GM12873 (cell line): ENCODE measurements around the gene CACNA1A.

Experiments used
- CTCF ChIP-seq: IDR thresholded peaks from 2 replicates; pipeline ENCODE4 v1.5.1; 2012; ENCODE audit warnings: low read depth, mild to moderate bottlenecking, moderate library complexity, low read length, control low read depth; ENCODE audit not compliant: insufficient read depth; ENCODE audit errors: missing control alignments

Gene CACNA1A

DNA sequence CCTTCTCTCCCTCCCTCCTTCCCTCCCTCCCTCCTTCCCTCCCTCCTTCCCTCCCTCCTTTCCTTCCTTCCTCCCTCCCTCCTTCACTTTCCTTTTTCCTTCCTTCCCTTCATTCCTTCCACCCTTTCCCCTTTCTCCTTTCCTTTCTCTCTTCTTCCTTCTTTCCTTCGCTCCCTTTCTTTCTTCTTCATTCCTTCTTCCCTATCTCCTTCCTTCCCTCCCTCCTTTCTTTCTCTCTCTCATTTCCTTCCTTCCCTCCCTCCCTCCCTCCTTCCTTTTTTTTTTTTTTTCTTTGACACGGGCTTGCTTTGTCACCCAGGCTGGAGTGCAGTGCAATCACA, 250.6 kb downstream of the CACNA1A start:
- no peak for TF ChIP-seq CTCF

DNA sequence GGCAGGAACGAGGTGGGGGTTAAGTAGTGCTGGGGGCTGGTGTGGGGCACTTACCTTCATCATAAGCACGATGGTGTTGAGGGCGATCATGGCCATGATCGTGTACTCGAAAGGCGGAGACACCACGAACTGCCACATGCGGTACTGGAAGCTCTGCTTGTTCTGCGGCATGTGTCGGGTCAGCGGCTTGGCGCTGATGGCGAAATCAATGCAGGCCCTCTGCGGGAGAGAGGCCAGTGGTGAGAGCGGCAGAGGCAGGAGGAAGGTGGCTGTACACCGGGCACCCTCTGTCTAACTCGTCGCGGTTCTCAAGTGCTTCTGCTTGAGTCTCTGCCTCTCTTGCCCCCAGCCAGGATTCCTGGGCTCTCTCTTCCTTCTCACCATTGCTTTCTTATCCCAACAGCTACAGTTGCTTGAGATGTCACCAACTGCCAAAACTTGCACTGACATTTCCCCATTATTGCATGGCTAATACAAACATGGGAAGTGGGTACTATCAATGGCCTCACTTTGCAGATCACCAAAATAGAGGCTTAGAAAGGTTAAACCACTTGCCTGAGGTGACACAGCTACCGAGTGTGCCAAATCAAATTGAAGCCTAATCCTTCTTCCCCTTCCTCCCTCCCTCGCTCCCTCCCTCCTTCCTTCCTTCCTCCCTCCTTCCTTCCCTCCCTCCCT, 251.1 kb downstream of the CACNA1A start:
- no peak for TF ChIP-seq CTCF

DNA sequence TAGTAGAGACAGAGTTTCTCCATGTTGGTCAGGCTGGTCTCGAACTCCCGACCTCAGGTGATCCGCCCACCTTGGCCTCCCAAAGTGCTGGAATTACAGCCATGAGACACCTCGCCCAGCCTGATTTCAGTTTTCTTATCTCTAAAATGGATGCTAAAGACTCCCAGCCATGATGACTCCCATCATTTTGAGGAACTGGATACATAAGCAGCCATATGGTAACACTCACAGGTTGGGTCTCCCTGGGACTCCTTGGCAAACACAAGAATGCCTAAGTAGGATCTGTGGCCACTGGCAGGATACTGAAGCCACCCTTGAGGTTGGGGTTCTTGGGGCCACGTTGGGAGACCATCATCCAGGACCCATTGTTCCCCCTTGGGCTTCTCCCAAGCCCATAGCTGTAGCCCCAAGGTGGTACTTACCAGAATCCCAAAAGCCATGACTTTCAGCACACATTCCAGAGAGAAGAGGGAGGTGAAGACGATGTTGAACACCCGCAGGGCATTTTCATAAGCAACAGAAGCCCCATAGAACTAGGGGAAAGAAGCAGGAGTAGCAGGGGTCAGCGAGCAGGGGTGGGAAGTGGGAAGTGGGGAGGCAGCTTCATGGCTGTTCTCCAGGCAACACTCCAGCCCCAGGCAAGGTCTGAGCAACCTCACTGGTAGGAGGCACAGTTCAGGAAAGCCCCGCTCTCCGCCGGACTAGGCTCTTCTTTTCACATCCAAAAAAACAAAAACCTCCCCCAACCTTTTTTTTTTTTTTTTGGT, 253.5 kb downstream of the CACNA1A start:
- TF ChIP-seq CTCF, result no peak

DNA sequence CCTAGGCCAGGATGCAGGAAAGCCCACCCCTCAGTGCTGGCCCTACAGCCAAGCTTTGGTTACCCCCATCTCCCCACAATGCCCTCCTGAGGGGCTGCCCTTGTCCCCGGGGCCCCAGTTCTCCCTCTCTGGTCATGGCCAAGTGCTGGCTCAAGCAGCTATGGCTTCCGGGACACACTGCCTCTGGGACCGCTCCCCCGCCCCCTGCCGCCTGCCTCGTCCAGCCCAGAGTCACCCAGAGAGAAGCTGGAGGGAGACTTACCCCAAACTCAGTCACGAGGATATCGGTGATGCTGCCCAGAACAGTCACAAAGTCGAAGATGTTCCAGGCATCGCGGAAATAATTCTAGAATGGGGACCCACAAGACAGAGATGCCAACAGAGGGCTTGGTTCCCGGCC, 261.4 kb downstream of the CACNA1A start:
- no peak for TF ChIP-seq CTCF

GRCh38 chr19:13241231-13242104, 264.8 kb downstream of the CACNA1A start:
- TF ChIP-seq CTCF, result peak; percentile 46

- no peak for TF ChIP-seq CTCF
Observed at GRCh38 chr19:13240312-13241022, 265.8 kb downstream of the CACNA1A start.
